Fibroblast of lung (primary cell): ENCODE data around the gene LINC00237.

ENCODE experiments used
- EZH2 ChIP-seq: IDR thresholded peaks from 2 replicates; pipeline ENCODE4 v1.5.1; 2012; ENCODE audit warnings: low read length, control low read depth, mild to moderate bottlenecking; ENCODE audit errors: missing control alignments
- TF ChIP-seq, protein P1 (sequence below), 2 donors: IDR thresholded peaks in 1 of 2; conservative IDR thresholded peaks in 1 of 2; 1 replicate in 1 of 2; 2 replicates in 1 of 2; pipeline ENCODE4 v1.5.1; 2011 to 2012; ENCODE audit warnings: low read length in 2 of 2, control low read depth in 1 of 2, inconsistent platforms in 1 of 2, low read depth in 1 of 2, mild to moderate bottlenecking in 1 of 2

DNA sequence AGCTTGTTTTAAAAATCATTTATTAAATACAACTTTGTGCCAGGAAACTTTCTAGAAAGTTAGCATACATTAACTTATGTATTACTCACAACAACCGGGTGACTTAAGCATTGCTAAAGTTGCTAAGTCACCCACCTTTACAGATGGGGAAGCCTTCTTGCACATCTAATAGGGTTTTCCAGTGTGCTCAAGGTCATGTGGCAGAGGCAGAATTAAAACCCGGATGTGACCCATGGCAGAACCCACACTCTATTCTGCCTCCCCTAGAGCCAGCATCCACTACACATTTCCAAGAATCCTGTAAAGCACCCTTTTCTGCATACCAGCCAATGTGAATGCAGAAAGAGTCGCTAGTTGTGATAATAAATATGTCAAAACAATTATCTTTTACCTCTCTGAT is 13.4 kb downstream of the LINC00237 start:
- TF ChIP-seq, protein P1, sequence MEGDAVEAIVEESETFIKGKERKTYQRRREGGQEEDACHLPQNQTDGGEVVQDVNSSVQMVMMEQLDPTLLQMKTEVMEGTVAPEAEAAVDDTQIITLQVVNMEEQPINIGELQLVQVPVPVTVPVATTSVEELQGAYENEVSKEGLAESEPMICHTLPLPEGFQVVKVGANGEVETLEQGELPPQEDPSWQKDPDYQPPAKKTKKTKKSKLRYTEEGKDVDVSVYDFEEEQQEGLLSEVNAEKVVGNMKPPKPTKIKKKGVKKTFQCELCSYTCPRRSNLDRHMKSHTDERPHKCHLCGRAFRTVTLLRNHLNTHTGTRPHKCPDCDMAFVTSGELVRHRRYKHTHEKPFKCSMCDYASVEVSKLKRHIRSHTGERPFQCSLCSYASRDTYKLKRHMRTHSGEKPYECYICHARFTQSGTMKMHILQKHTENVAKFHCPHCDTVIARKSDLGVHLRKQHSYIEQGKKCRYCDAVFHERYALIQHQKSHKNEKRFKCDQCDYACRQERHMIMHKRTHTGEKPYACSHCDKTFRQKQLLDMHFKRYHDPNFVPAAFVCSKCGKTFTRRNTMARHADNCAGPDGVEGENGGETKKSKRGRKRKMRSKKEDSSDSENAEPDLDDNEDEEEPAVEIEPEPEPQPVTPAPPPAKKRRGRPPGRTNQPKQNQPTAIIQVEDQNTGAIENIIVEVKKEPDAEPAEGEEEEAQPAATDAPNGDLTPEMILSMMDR (conservative IDR thresholded peaks at IDR 0.05 in 1 of 2, IDR thresholded peaks at IDR 0.05 in 1 of 2; ENCODE audit: low read depth in 1 of 2, low read length in 2 of 2): no peak
- TF ChIP-seq EZH2: no peak
